ENCODE data around the gene LGMN. TPM values are rescaled to one million over a fixed set of nuclear protein-coding genes. Genes with fewer than 3 reads are reported as not detected.

LGMN gene
- total RNA-seq, 4 donors from 2014 or later, result 26.5 to 103 (median 57.2) TPM

GRCh38 chr14:92665661-92666110, 82.7 kb downstream of the LGMN start:
- no peak for DNase-seq
- in situ Hi-C loops (cut with MboI; ENCODE audit: low pct_ligation_motif_present in 1 of 4, low pct_unique_long_range_greater_than_20kb in 1 of 4, low sequenced_read_pairs in 3 of 4) (no loop called here), intact Hi-C loops (cut with DNase I; ENCODE audit: low total_unique reads) (no loop called here)
- WGBS, 2 donors (ENCODE audit: low coverage in 1 of 2), result 36 to 71% methylated on average over 2 to 8 of the region's 8 CpGs
- no peaks in the 10 kb centered on the region for H3K27me3 ChIP-seq
- TF ChIP-seq, protein P1, sequence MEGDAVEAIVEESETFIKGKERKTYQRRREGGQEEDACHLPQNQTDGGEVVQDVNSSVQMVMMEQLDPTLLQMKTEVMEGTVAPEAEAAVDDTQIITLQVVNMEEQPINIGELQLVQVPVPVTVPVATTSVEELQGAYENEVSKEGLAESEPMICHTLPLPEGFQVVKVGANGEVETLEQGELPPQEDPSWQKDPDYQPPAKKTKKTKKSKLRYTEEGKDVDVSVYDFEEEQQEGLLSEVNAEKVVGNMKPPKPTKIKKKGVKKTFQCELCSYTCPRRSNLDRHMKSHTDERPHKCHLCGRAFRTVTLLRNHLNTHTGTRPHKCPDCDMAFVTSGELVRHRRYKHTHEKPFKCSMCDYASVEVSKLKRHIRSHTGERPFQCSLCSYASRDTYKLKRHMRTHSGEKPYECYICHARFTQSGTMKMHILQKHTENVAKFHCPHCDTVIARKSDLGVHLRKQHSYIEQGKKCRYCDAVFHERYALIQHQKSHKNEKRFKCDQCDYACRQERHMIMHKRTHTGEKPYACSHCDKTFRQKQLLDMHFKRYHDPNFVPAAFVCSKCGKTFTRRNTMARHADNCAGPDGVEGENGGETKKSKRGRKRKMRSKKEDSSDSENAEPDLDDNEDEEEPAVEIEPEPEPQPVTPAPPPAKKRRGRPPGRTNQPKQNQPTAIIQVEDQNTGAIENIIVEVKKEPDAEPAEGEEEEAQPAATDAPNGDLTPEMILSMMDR (IDR thresholded peaks at IDR 0.05), result no peak
- no peak for TF ChIP-seq POLR2A (IDR thresholded peaks at IDR 0.05)
- TF ChIP-seq POLR2AphosphoS5 (IDR thresholded peaks at IDR 0.05), result no peak
- no peak for TF ChIP-seq EP300 (IDR thresholded peaks at IDR 0.05; ENCODE audit: low read depth)
- peak overlapping the region in 3 of 4 donors; percentile 0 to 23 (median 17) for H3K27ac ChIP-seq
- H3K4me1 ChIP-seq, result no peaks in the 10 kb centered on the region
- peaks cover 0 to 25% (median 0%) of the 10 kb centered on the region in 4 donors for H3K36me3 ChIP-seq
- H3K4me3 ChIP-seq, result no peak overlapping the region
- H3K9me3 ChIP-seq, result no peaks in the 10 kb centered on the region

DNA sequence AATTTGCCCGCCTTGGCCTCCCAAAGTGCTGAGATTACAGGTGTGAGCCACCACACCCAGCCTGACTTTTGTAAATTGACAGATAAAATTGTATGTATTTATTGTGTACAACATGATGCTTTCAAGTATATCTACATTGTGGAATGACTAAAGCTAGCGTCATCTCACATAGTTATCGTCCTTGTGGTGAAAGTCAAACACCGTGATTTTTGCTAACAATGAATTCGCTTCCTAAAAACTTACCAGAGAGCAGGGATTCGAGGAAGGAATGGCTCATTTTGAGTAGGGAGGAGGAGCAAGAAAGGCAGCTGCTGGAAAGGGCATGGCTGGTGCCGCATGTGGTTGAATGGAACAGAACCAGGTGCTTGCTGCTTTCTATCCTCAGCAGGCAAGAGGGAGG, 85.4 kb downstream of the LGMN start:
- peaks cover 0 to 18% (median 0%) of the 10 kb centered on the region in 4 donors for H3K36me3 ChIP-seq
- DNase-seq, result no peak
- intact Hi-C loops (cut with DNase I; ENCODE audit: low total_unique reads) (no loop called here), in situ Hi-C loops (cut with MboI; ENCODE audit: low pct_ligation_motif_present in 1 of 4, low pct_unique_long_range_greater_than_20kb in 1 of 4, low sequenced_read_pairs in 3 of 4) (no loop called here)
- no peaks in the 10 kb centered on the region for H3K27me3 ChIP-seq
- no peak overlapping the region for H3K4me3 ChIP-seq
- no peaks in the 10 kb centered on the region for H3K9me3 ChIP-seq
- no peak overlapping the region for H3K27ac ChIP-seq
- WGBS, 2 donors (ENCODE audit: low coverage in 1 of 2), result 95 to 97% methylated on average over 6 to 7 of the region's 7 CpGs
- H3K4me1 ChIP-seq, result peaks cover 0 to 13% (median 4%) of the 10 kb centered on the region in 4 donors
- TF ChIP-seq POLR2A (IDR thresholded peaks at IDR 0.05) (no peak), POLR2AphosphoS5 (IDR thresholded peaks at IDR 0.05) (no peak), EP300 (IDR thresholded peaks at IDR 0.05; ENCODE audit: low read depth) (no peak)
- TF ChIP-seq, protein P1 (IDR thresholded peaks at IDR 0.05), result no peak

DNA sequence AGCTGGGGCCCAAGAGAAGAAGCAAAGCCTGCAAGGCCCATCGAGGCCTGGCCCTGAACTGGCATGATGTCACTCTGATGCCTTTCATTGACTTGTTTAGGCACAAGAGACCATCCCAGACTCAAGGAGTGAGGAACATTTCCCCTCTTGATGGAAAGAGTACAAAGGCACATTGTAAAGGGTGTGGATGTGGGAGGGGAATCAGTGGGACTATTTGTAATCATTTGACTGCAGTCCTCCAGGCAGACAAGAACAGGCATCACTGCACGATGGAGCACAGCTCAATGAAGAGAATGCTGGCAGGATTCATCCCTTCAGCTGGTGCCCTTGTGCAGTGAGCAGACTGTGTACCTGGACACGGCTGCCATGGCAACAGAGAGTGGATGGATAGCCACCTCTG, 87.9 kb downstream of the LGMN start:
- H3K27ac ChIP-seq, result peak overlapping the region in 3 of 4 donors; percentile 24 to 62 (median 30)
- H3K9me3 ChIP-seq, result no peaks in the 10 kb centered on the region
- TF ChIP-seq, protein P1 (IDR thresholded peaks at IDR 0.05), result no peak
- TF ChIP-seq EP300 (IDR thresholded peaks at IDR 0.05; ENCODE audit: low read depth) (no peak), POLR2AphosphoS5 (IDR thresholded peaks at IDR 0.05) (no peak), POLR2A (IDR thresholded peaks at IDR 0.05) (no peak)
- DNase-seq, result no peak
- H3K4me3 ChIP-seq, result no peak overlapping the region
- no peaks in the 10 kb centered on the region for H3K27me3 ChIP-seq
- WGBS, 2 donors (ENCODE audit: low coverage in 1 of 2), result 83 to 86% methylated on average over 1 to 3 of the region's 3 CpGs
- peaks cover 0 to 32% (median 4%) of the 10 kb centered on the region in 4 donors for H3K4me1 ChIP-seq
- peaks cover 0 to 14% (median 0%) of the 10 kb centered on the region in 4 donors for H3K36me3 ChIP-seq
- intact Hi-C loops (cut with DNase I; ENCODE audit: low total_unique reads), result no loop called here
- in situ Hi-C loops (cut with MboI; ENCODE audit: low pct_ligation_motif_present in 1 of 4, low pct_unique_long_range_greater_than_20kb in 1 of 4, low sequenced_read_pairs in 3 of 4), result no loop called here

- WGBS, 2 donors (ENCODE audit: low coverage in 1 of 2), result 59 to 73% methylated on average over 3 to 11 of the region's 11 CpGs
- H3K27ac ChIP-seq, result peak overlapping the region; percentile 30 to 92 (median 75)
Observed at GRCh38 chr14:92659765-92660561, 88.5 kb downstream of the LGMN start.

More at GRCh38 chr14:92659765-92660561, 88.5 kb downstream of the LGMN start:
- Histone ChIP-seq H3K9me3 (no peaks in the 10 kb centered on the region), H3K4me1 (peaks cover 0 to 32% (median 4%) of the 10 kb centered on the region in 4 donors), H3K27me3 (no peaks in the 10 kb centered on the region), H3K4me3 (no peak overlapping the region), H3K36me3 (peaks cover 0 to 14% (median 0%) of the 10 kb centered on the region in 4 donors)
- TF ChIP-seq POLR2A (IDR thresholded peaks at IDR 0.05) (no peak), POLR2AphosphoS5 (IDR thresholded peaks at IDR 0.05) (no peak), EP300 (IDR thresholded peaks at IDR 0.05; ENCODE audit: low read depth) (peak; percentile 63)
- TF ChIP-seq, protein P1 (IDR thresholded peaks at IDR 0.05), result no peak
- in situ Hi-C loops (cut with MboI; ENCODE audit: low pct_ligation_motif_present in 1 of 4, low pct_unique_long_range_greater_than_20kb in 1 of 4, low sequenced_read_pairs in 3 of 4) (no loop called here), intact Hi-C loops (cut with DNase I; ENCODE audit: low total_unique reads) (no loop called here)
- peak; percentile 44 for DNase-seq
